Lower lobe of right lung (tissue), 2 donors: ENCODE results near the gene CLEC14A. TPM values are rescaled to one million over a fixed set of nuclear protein-coding genes. Genes with fewer than 3 reads are reported as not detected.
A peak's percentile ranks its signal among the peaks of the same experiment; 100 is the strongest.

Experiments
- ATAC-seq, 2 donors: fragments of 200-7000 bp; cut with Tn5 transposase; one replicate each; pipeline ENCODE4 v1.9.1; 2020 to 2022; ENCODE audit warnings: mild to moderate bottlenecking in 2 of 2, moderate library complexity in 2 of 2
- DNase-seq: peaks from one replicate; pipeline ENCODE4 v3.0.0-alpha.2; 2020
- H3K27ac ChIP-seq: fragments of 200-600 bp; one replicate; pipeline ENCODE4 v1.8.0; 2022
- H3K27me3 ChIP-seq: fragments of 200-600 bp; one replicate; pipeline ENCODE4 v1.8.0; 2022; ENCODE audit warnings: low read depth
- H3K36me3 ChIP-seq: fragments of 200-600 bp; one replicate; pipeline ENCODE4 v1.8.0; 2022; ENCODE audit warnings: mild to moderate bottlenecking
- H3K4me1 ChIP-seq: fragments of 200-600 bp; one replicate; pipeline ENCODE4 v1.8.0; 2022
- H3K4me3 ChIP-seq: fragments of 200-600 bp; one replicate; pipeline ENCODE4 v1.8.0; 2022; ENCODE audit warnings: mild to moderate bottlenecking
- H3K9me3 ChIP-seq: fragments of 200-600 bp; one replicate; pipeline ENCODE4 v1.8.0; 2022
- intact Hi-C: fragments of 100-400 bp; cut with DNase I; formaldehyde crosslinking; loops from one replicate; pipeline ENCODE4 v1.11.0; 2022
- total RNA-seq: library from RNA; stranded (reverse); fragmentation: NEBNext Ultra II Directional; extraction: Animal tissue kit (Norgen Biotek cat#: 25700); gene quantifications from one replicate; pipeline ENCODE4 v1.2.1, GENCODE V29; 2021
- TF ChIP-seq, protein P1 (sequence below): fragments of 200-600 bp; IDR thresholded peaks from one replicate; pipeline ENCODE4 v1.8.0; 2022; ENCODE audit warnings: antibody characterized with exemption, mild to moderate bottlenecking
- donor health status: DM: no; HTN: yes; CAD: no; lungs with severe emphysema.

Gene CLEC14A
- total RNA-seq, 1 donor from 2014 or later = 57.0 TPM

- H3K9me3 ChIP-seq = no peaks in the 10 kb centered on the region
- peak; percentile 51 for DNase-seq
- H3K36me3 ChIP-seq = no peaks in the 10 kb centered on the region
- peak overlapping the region; percentile 89 for H3K27ac ChIP-seq
- ATAC-seq = peak; percentile 45
- no peaks in the 10 kb centered on the region for H3K4me1 ChIP-seq
- H3K4me3 ChIP-seq = peak overlapping the region; percentile 56
- TF ChIP-seq, protein P1, sequence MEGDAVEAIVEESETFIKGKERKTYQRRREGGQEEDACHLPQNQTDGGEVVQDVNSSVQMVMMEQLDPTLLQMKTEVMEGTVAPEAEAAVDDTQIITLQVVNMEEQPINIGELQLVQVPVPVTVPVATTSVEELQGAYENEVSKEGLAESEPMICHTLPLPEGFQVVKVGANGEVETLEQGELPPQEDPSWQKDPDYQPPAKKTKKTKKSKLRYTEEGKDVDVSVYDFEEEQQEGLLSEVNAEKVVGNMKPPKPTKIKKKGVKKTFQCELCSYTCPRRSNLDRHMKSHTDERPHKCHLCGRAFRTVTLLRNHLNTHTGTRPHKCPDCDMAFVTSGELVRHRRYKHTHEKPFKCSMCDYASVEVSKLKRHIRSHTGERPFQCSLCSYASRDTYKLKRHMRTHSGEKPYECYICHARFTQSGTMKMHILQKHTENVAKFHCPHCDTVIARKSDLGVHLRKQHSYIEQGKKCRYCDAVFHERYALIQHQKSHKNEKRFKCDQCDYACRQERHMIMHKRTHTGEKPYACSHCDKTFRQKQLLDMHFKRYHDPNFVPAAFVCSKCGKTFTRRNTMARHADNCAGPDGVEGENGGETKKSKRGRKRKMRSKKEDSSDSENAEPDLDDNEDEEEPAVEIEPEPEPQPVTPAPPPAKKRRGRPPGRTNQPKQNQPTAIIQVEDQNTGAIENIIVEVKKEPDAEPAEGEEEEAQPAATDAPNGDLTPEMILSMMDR = no peak
- intact Hi-C loops = no loop called here
- H3K27me3 ChIP-seq = peaks cover 12% of the 10 kb centered on the region
Measured at GRCh38 chr14:38255408-38255672, 553 bp downstream of the CLEC14A start.

- Histone ChIP-seq H3K27me3 (peaks cover 12% of the 10 kb centered on the region), H3K9me3 (no peaks in the 10 kb centered on the region), H3K27ac (peak overlapping the region; percentile 89), H3K36me3 (no peaks in the 10 kb centered on the region), H3K4me3 (peak overlapping the region; percentile 56), H3K4me1 (no peaks in the 10 kb centered on the region)
- ATAC-seq = peak; percentile 6 to 43
- no peak for DNase-seq
- intact Hi-C loops = no loop called here
- TF ChIP-seq, protein P1 = no peak
Measured at GRCh38 chr14:38254571-38255407, 1.1 kb downstream of the CLEC14A start.

DNA sequence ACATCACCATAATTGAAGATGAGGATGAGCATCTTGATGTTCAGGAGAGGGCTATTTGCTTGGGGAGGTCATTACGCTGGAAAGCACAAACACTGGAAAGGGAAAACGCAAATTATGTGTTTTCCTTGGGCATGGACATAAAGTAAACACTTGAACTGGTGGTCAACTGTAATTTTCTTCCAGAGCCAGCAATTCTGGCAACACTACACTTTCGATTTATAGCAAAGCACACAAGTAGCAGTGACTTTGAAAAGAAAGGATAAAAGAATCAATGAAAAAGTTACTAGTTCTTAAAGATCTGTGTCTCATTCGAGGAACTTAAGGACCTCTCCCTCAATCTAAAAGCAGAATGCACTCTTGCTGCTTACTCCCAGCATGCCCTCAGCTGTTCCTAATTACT, 2.2 kb downstream of the CLEC14A start:
- Histone ChIP-seq H3K9me3 (no peaks in the 10 kb centered on the region), H3K36me3 (no peaks in the 10 kb centered on the region), H3K4me3 (peak overlapping the region; percentile 56), H3K4me1 (no peaks in the 10 kb centered on the region), H3K27me3 (peaks cover 12% of the 10 kb centered on the region), H3K27ac (peak overlapping the region; percentile 89)
- DNase-seq (no peak), ATAC-seq (no peak)
- TF ChIP-seq, protein P1 = no peak
- intact Hi-C loops = no loop called here

DNA sequence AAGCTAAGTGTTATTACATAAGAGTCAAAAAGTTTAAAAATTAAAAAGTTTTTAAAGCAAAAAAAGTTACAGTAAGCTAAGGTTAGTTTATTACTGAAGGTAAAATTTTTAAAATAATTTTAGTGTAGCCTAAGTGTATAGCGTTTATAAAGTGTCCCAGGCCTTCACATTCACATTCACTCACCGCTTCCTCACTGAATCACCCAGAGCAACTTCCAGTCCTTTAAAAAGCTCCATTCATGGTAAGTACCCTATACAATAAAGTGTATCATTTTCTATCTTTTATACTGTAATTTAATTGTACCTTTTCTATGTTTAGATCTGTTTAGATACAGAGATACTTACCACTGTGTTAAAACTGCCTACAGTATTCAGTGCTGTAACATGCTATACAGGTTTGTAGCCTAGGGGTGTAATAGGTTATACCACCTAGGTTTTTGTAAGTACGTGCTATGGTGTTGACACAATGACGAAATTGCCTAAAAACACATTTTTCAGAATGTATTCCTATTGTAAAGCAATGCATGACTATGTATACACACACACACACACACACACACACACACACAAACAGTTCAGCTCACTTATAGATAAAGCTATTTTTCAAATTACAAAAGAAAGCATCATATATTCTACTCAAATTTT, 3.7 kb downstream of the CLEC14A start:
- Histone ChIP-seq H3K27me3 (peaks cover 12% of the 10 kb centered on the region), H3K27ac (peak overlapping the region; percentile 43), H3K36me3 (no peaks in the 10 kb centered on the region), H3K4me1 (no peaks in the 10 kb centered on the region), H3K9me3 (no peaks in the 10 kb centered on the region), H3K4me3 (peak overlapping the region; percentile 56)
- intact Hi-C loops = no loop called here
- no peak for DNase-seq
- ATAC-seq = no peak
- TF ChIP-seq, protein P1 = no peak

DNA sequence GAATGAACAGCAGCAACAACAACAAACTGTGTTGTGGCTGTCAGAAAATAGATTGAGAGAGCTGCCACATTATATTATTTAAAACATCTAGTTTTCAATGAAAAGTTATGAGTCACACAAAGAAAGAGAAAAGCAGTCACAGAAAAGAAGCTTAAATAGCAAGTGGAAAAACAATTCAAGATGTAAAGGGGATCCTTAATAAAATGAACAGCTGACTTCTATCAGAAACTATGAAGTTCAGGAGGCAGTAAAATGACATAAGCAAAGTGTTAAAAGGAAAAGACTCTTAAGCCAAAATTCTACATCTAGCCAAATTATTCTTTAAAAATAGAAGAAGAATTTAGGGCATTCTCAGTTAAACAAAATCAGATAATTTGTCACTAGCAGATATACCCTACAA, 5.6 kb downstream of the CLEC14A start:
- no peak for DNase-seq

More for the DNA sequence above, 5.6 kb downstream of the CLEC14A start:
- Histone ChIP-seq H3K27me3 (peaks cover 1% of the 10 kb centered on the region), H3K4me3 (peak overlapping the region; percentile 56), H3K27ac (no peak overlapping the region), H3K4me1 (no peaks in the 10 kb centered on the region), H3K9me3 (no peaks in the 10 kb centered on the region), H3K36me3 (no peaks in the 10 kb centered on the region)
- no peak for ATAC-seq
- intact Hi-C loops = no loop called here
- TF ChIP-seq, protein P1 = no peak
